GM08714 (cell line): ENCODE results near the gene GADD45A.
"Not testable (repeated sequence)": the region's sequence is repeated elsewhere in the genome, so short reads cannot be mapped to it uniquely, and the experiment has no call there.

ENCODE experiments used
- H3K4me3 ChIP-seq: fragments of 200-500 bp; sonication (Bioruptor generic); 2 replicates; pipeline ENCODE4 v1.5.1; 2014; ENCODE audit warnings: mild to moderate bottlenecking, low read length, inconsistent platforms
- ZNF274 ChIP-seq: IDR thresholded peaks from 2 replicates; pipeline ENCODE4 v1.6.1; 2012; ENCODE audit warnings: mild to moderate bottlenecking, low read depth, low read length

The GADD45A gene

GRCh38 chr1:67713057-67713846, 28.3 kb downstream of the GADD45A start:
- TF ChIP-seq ZNF274: no peak
- no peak overlapping the region for H3K4me3 ChIP-seq

GRCh38 chr1:67715819-67716218, 30.8 kb downstream of the GADD45A start:
- TF ChIP-seq ZNF274: no peak
- H3K4me3 ChIP-seq: no peak overlapping the region

- TF ChIP-seq ZNF274: no peak
- H3K4me3 ChIP-seq: no peak overlapping the region
Observed at GRCh38 chr1:67716800-67717199, 31.8 kb downstream of the GADD45A start.

- TF ChIP-seq ZNF274: no peak
- no peak overlapping the region for H3K4me3 ChIP-seq
Observed at GRCh38 chr1:67717876-67718275, 32.9 kb downstream of the GADD45A start.

GRCh38 chr1:67719329-67720196, 34.6 kb downstream of the GADD45A start:
- H3K4me3 ChIP-seq: no peak overlapping the region
- TF ChIP-seq ZNF274: no peak

GRCh38 chr1:67721112-67721511, 36.1 kb downstream of the GADD45A start:
- H3K4me3 ChIP-seq: no peak overlapping the region
- no peak for TF ChIP-seq ZNF274

GRCh38 chr1:67721650-67722291, 36.8 kb downstream of the GADD45A start:
- H3K4me3 ChIP-seq: no peak overlapping the region
- no peak for TF ChIP-seq ZNF274

GRCh38 chr1:67722292-67722944, 37.4 kb downstream of the GADD45A start:
- H3K4me3 ChIP-seq: no peak overlapping the region
- no peak for TF ChIP-seq ZNF274

- H3K4me3 ChIP-seq: no peak overlapping the region
- TF ChIP-seq ZNF274: no peak
Observed at GRCh38 chr1:67723126-67723525, 38.1 kb downstream of the GADD45A start.

- no peak for TF ChIP-seq ZNF274
- H3K4me3 ChIP-seq: no peak overlapping the region
Observed at GRCh38 chr1:67723620-67724019, 38.6 kb downstream of the GADD45A start.

GRCh38 chr1:67724928-67725560, 40.0 kb downstream of the GADD45A start:
- H3K4me3 ChIP-seq: no peak overlapping the region
- no peak for TF ChIP-seq ZNF274

GRCh38 chr1:67726224-67726623, 41.2 kb downstream of the GADD45A start:
- H3K4me3 ChIP-seq: no peak overlapping the region
- TF ChIP-seq ZNF274: no peak

GRCh38 chr1:67729872-67730271, 44.9 kb downstream of the GADD45A start:
- H3K4me3 ChIP-seq: no peak overlapping the region
- no peak for TF ChIP-seq ZNF274

- H3K4me3 ChIP-seq: not testable (repeated sequence)
Observed at GRCh38 chr1:67730312-67730711, 45.3 kb downstream of the GADD45A start.
